HFF-Myc (cell line): ENCODE measurements around the gene MLPH.

ENCODE experiments used
- DNase-seq: peaks from one replicate; pipeline ENCODE4 v3.0.0-alpha.2; 2011; ENCODE audit warnings: low read depth; ENCODE audit errors: extremely low read depth
- H3K4me3 ChIP-seq: replicated peaks from 2 replicates; pipeline ENCODE4 v1.5.1; 2011; ENCODE audit warnings: low read depth, mild to moderate bottlenecking, control low read depth, low read length
- CTCF ChIP-seq: IDR thresholded peaks from 2 replicates; pipeline ENCODE4 v1.5.1; 2012; ENCODE audit warnings: mild to moderate bottlenecking, low read depth, low read length, control low read depth; ENCODE audit errors: missing control alignments

MLPH gene

GRCh38 chr2:237571551-237571950 is 84.5 kb downstream of the MLPH start:
- H3K4me3 ChIP-seq: no peak overlapping the region
- TF ChIP-seq CTCF: no peak
- no peak for DNase-seq

GRCh38 chr2:237572021-237572741 is 85.1 kb downstream of the MLPH start:
- peak; percentile 70 for DNase-seq
- peak; percentile 98 for TF ChIP-seq CTCF
- H3K4me3 ChIP-seq: no peak overlapping the region

GRCh38 chr2:237572742-237573101 is 85.7 kb downstream of the MLPH start:
- no peak overlapping the region for H3K4me3 ChIP-seq
- no peak for DNase-seq
- TF ChIP-seq CTCF: no peak

- no peak for DNase-seq
- no peak overlapping the region for H3K4me3 ChIP-seq
- no peak for TF ChIP-seq CTCF
These were observed 86.8 kb downstream of the MLPH start for GRCh38 chr2:237573721-237574415.

- TF ChIP-seq CTCF: no peak
- DNase-seq: no peak
- H3K4me3 ChIP-seq: no peak overlapping the region
These were observed 87.4 kb downstream of the MLPH start for GRCh38 chr2:237574467-237574866.

- no peak for DNase-seq
- no peak overlapping the region for H3K4me3 ChIP-seq
- TF ChIP-seq CTCF: no peak
These were observed 88.1 kb downstream of the MLPH start for GRCh38 chr2:237574894-237575868.
